Muscle of leg (tissue), 11 donors: Measurements from ENCODE around the gene TMEM97. TPM values are rescaled to one million over a fixed set of nuclear protein-coding genes. Genes with fewer than 3 reads are reported as not detected.
A peak's percentile ranks its signal among the peaks of the same experiment; 100 is the strongest.

Experiments used
- DNase-seq: peaks from one replicate; pipeline ENCODE4 v3.0.0; 2013
- H3K27ac ChIP-seq: one replicate; pipeline ENCODE4 v1.5.1; 2013; ENCODE audit warnings: mild to moderate bottlenecking, low read length, control low read depth
- H3K27me3 ChIP-seq: one replicate; pipeline ENCODE4 v1.6.1; 2013; ENCODE audit warnings: low read length; ENCODE audit not compliant: control insufficient read depth, insufficient read depth
- H3K36me3 ChIP-seq: one replicate; pipeline ENCODE4 v1.6.1; 2013; ENCODE audit warnings: low read length; ENCODE audit not compliant: control insufficient read depth, insufficient read depth
- H3K4me1 ChIP-seq: one replicate; pipeline ENCODE4 v1.6.1; 2013; ENCODE audit warnings: low read length; ENCODE audit not compliant: control insufficient read depth, insufficient read depth
- H3K4me3 ChIP-seq: one replicate; pipeline ENCODE4 v1.5.1; 2013; ENCODE audit warnings: low read length, control low read depth
- H3K9me3 ChIP-seq: replicated peaks from 2 replicates; pipeline ENCODE4 v1.6.1; 2013; ENCODE audit warnings: low read depth, low read length; ENCODE audit not compliant: control insufficient read depth
- WGBS: methylation state at CpG from one replicate; pipeline ENCODE4 v1.1.5; 2013; ENCODE audit warnings: missing lambda C conversion rate; ENCODE audit not compliant: insufficient coverage; 5-methylcytosine and 5-hydroxymethylcytosine counted together
- polyA plus RNA-seq, 8 donors: library from polyadenylated mRNA; unstranded; fragments of 120-200 nt; gene quantifications; one replicate each; pipeline versions ENCODE4 v1.2.1 to v1.2.3, GENCODE V29; 2013; ENCODE audit warnings: inconsistent platforms in 1 of 8, low replicate concordance in 1 of 8; ENCODE audit not compliant: insufficient read length in 8 of 8, insufficient read depth in 1 of 8
- total RNA-seq: library from RNA; stranded (reverse); fragments of 120-200 nt; gene quantifications from one replicate; pipeline ENCODE4 v1.2.4, GENCODE V29; 2013

Gene TMEM97
- total and polyA plus RNA-seq, 9 donors = 16.6 to 30.9 (median 21.9) TPM

DNA sequence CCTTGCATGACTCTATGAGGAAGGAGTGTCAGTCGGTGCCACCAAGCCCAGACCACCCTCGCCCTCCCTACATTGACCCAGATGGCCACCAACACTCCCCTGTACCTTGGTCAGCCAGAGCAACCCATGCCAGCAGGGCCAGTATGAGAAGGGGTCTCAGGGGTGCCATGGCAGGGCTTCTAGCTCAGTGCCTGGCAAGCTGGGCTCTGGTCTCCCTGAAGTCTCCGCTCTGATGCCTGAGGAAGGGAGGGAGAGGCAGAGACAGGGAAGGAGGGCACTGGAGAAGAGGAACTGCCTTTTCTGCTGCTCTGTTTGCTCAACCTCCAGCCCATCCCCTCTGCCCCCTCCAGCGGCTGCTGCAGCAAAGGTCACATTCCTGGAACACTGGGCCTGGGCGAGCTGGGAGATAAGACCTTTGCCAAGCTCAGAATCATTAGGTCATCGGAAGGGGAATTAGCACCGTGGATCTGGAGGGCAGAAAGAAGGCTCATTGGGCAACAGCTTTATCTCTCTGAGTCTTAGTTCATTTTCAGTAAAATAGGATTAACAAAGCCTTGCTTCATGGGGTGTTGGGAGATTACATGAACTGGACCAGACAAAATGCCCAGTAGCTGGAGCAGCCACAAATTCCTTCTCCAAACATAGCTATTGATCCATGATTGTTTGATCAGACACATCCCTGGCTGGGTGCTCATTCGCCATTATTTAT lies 51.2 kb downstream of the TMEM97 start, which contains the start of gene VTN:
Gene VTN (minus strand): TSS at position 273 of the 709 bp plus-strand sequence. CDS start 104 bp downstream, at position 169.
- peak within 1 kb of the TSS; percentile 44 for H3K27ac ChIP-seq
- no peak for DNase-seq
- peaks cover 5% of the 10 kb centered on the region for H3K27me3 ChIP-seq
- no peaks in the 10 kb centered on the region for H3K9me3 ChIP-seq
- peaks cover 2% of the 10 kb centered on the region for H3K36me3 ChIP-seq
- 7% methylated on average over 3 of the region's 8 CpGs for WGBS
- peak within 1 kb of the TSS; percentile 6 for H3K4me3 ChIP-seq
- H3K4me1 ChIP-seq = peaks cover 24% of the 10 kb centered on the region

DNA sequence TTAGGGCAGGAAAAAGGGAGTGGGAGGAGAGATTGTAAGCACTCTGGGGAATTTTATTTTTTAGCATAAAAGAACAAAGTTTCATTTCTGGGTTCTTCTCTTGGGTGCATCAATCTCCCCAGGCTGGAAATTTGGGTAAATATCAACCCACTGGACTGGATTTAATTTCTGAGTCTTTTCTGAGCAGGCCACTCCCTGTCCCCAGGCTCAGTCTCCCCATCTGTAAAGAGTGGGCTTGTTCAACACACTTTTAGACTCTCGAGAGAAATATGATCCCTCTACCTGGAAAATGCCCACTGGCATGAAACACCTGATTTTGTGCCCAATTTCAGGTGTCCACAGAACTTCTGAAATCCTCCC lies 51.7 kb downstream of the TMEM97 start:
- Histone ChIP-seq H3K27me3 (peaks cover 5% of the 10 kb centered on the region), H3K4me3 (no peak overlapping the region), H3K27ac (peak overlapping the region; percentile 44), H3K36me3 (no peaks in the 10 kb centered on the region), H3K9me3 (no peaks in the 10 kb centered on the region), H3K4me1 (peaks cover 24% of the 10 kb centered on the region)
- 71% methylated on average over 1 of the region's 1 CpG for WGBS
- DNase-seq = no peak

DNA sequence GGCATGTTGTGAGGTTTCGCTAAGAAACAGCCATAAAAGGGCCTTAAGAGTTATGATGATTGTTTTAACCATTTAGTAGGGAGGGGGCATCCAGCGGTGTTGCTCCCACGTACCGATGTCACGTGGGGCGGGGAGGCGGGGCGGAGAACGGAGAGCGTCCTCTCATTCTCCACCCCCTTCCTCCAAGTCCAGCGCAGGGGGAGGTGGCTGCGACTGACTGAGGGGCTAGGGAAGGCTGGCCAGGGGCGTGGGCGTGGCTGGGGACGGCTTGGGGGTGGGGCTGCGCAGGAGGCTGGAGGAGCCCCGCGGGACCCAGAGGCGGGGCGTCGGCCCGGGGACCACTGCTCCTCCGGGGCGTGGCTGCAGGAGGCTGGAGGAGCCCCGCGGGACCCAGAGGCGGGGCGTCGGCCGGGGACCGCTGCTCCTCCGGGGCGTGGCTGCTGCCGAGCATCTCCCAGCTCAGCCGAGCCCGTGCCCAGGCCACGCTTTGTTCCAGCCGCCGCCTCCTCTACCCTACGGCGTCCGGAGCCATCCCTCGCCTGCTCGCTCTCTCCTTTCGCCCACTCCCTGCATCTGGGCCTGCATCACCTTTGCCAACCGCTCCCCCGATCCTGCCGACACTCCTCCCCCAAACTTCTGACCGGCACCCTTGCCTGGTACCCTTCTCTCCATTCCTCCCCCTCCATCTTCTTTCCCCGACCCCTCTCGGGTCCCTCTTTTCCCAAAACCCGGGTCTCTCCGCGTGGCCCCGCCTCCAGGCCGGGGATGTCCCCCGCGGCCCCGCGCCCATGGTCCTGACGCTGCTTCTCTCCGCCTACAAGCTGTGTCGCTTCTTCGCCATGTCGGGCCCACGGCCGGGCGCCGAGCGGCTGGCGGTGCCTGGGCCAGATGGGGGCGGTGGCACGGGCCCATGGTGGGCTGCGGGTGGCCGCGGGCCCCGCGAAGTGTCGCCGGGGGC lies 52.5 kb downstream of the TMEM97 start, which contains the start of gene SARM1:
Gene SARM1 (plus strand): TSS at position 450 of the 958 bp plus-strand sequence. CDS start 339 bp downstream, at position 789.
- H3K27ac ChIP-seq = peak within 1 kb of the TSS; percentile 75
- H3K27me3 ChIP-seq = peaks cover 5% of the 10 kb centered on the region
- no peaks in the 10 kb centered on the region for H3K9me3 ChIP-seq
- H3K4me3 ChIP-seq = peak within 1 kb of the TSS; percentile 61
- H3K36me3 ChIP-seq = no peaks in the 10 kb centered on the region
- peaks cover 24% of the 10 kb centered on the region for H3K4me1 ChIP-seq
- DNase-seq = peak; percentile 89
- under 1% methylated on average over 59 of the region's 80 CpGs for WGBS

DNA sequence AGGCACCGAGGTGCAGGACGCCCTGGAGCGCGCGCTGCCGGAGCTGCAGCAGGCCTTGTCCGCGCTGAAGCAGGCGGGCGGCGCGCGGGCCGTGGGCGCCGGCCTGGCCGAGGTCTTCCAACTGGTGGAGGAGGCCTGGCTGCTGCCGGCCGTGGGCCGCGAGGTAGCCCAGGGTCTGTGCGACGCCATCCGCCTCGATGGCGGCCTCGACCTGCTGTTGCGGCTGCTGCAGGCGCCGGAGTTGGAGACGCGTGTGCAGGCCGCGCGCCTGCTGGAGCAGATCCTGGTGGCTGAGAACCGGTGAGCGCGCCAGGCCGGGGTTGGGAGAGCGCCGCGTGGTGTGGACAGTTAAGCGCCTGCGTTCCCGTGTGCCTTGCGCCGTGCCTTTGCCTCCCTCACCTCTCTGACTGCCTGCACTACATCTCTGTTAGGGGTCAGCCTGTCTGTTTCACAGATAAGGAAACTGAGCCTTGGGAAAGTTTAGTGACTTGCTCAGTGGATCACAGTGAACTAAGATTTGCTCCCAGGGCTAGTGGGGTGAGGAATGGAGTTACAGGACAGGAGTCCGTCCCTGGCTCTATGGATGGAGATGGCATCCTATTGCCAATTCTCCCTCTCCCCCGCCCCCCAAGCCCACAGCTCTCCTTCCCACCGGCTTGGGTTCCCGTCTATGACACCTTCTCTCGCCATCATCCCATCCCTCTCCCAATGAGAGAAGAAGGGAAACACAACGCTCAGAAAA lies 53.4 kb downstream of the TMEM97 start:
- H3K27ac ChIP-seq = no peak overlapping the region
- peaks cover 5% of the 10 kb centered on the region for H3K27me3 ChIP-seq
- no peaks in the 10 kb centered on the region for H3K36me3 ChIP-seq
- peak; percentile 33 for DNase-seq
- peak overlapping the region; percentile 27 for H3K4me3 ChIP-seq
- 6% methylated on average over 46 of the region's 53 CpGs for WGBS
- H3K4me1 ChIP-seq = peaks cover 24% of the 10 kb centered on the region
- no peaks in the 10 kb centered on the region for H3K9me3 ChIP-seq

DNA sequence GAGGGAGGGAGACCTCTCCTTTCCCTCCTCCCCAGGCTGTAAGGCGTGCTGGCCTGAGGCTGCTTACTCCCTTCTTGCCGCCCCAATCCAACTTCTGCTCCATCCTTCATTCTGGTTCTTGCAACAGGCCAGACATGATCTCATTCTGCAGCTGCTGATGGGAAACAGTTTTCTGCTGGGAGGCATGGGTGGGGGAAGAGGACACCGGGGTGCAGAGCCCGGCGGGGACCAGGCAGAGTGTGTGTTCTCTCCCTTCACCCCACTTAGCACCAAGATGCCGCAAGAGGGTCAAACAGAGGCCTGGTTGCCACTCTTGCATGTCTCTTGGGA lies 53.9 kb downstream of the TMEM97 start:
- Histone ChIP-seq H3K4me3 (no peak overlapping the region), H3K27ac (no peak overlapping the region), H3K27me3 (peaks cover 5% of the 10 kb centered on the region), H3K36me3 (no peaks in the 10 kb centered on the region), H3K9me3 (no peaks in the 10 kb centered on the region), H3K4me1 (peaks cover 24% of the 10 kb centered on the region)
- no peak for DNase-seq
- no CpG with 5 or more reads among the region's 6 CpGs for WGBS

Other genes with a start within 250 kb of the TMEM97 start
- gene IFT20, start 16.3 kb downstream of the TMEM97 start, total RNA-seq = 34.3 TPM
- gene IFT20, start 16.3 kb downstream of the TMEM97 start, polyA plus RNA-seq = 10 to 100 TPM; 27.7 to 40.4 (median 35.0) TPM
- gene TNFAIP1, start 16.6 kb downstream of the TMEM97 start, total RNA-seq = 21.7 TPM
- gene TNFAIP1, start 16.6 kb downstream of the TMEM97 start, polyA plus RNA-seq = 10 to 100 TPM; 27.1 to 37.3 (median 33.7) TPM
- gene POLDIP2, start 38.3 kb downstream of the TMEM97 start, total RNA-seq = 53.0 TPM
- gene POLDIP2, start 38.3 kb downstream of the TMEM97 start, polyA plus RNA-seq = 10 to 100 TPM; 57.1 to 65.2 (median 60.5) TPM
- not detected for gene SEBOX, start 46.0 kb downstream of the TMEM97 start, total RNA-seq
- not detected for gene SEBOX, start 46.0 kb downstream of the TMEM97 start, polyA plus RNA-seq
- 0.58 TPM for gene VTN, start 51.1 kb downstream of the TMEM97 start, total RNA-seq
- 1 to 10 TPM in 3 of 8 donors, under 1 TPM in 5; 0.21 to 6.5 (median 0.36) TPM for gene VTN, start 51.1 kb downstream of the TMEM97 start, polyA plus RNA-seq
- 3.3 TPM for gene SARM1, start 52.5 kb downstream of the TMEM97 start, total RNA-seq
- gene SARM1, start 52.5 kb downstream of the TMEM97 start, polyA plus RNA-seq = 1 to 10 TPM; 4.8 to 7.3 (median 5.8) TPM
- gene SLC46A1, start 87.0 kb downstream of the TMEM97 start, total RNA-seq = 8.2 TPM
- gene SLC46A1, start 87.0 kb downstream of the TMEM97 start, polyA plus RNA-seq = 1 to 10 TPM; 5.8 to 9.0 (median 8.0) TPM
- gene SLC13A2, start 154.4 kb downstream of the TMEM97 start, total RNA-seq = not detected
- gene SLC13A2, start 154.4 kb downstream of the TMEM97 start, polyA plus RNA-seq = under 1 TPM in 2 of 8 donors, not detected in 6; 0.09 to 0.12 TPM
- gene FOXN1, start 187.1 kb downstream of the TMEM97 start, total RNA-seq = not detected
- 1 to 10 TPM in 1 of 8 donors, under 1 TPM in 2, not detected in 5; 0.04 to 2.1 (median 0.07) TPM for gene FOXN1, start 187.1 kb downstream of the TMEM97 start, polyA plus RNA-seq
- 17.6 TPM for gene UNC119, start 233.4 kb downstream of the TMEM97 start, total RNA-seq
- gene UNC119, start 233.4 kb downstream of the TMEM97 start, polyA plus RNA-seq = 10 to 100 TPM; 15.6 to 20.7 (median 17.8) TPM